ENCODE data around the gene ABCA7.

Gene ABCA7

DNA sequence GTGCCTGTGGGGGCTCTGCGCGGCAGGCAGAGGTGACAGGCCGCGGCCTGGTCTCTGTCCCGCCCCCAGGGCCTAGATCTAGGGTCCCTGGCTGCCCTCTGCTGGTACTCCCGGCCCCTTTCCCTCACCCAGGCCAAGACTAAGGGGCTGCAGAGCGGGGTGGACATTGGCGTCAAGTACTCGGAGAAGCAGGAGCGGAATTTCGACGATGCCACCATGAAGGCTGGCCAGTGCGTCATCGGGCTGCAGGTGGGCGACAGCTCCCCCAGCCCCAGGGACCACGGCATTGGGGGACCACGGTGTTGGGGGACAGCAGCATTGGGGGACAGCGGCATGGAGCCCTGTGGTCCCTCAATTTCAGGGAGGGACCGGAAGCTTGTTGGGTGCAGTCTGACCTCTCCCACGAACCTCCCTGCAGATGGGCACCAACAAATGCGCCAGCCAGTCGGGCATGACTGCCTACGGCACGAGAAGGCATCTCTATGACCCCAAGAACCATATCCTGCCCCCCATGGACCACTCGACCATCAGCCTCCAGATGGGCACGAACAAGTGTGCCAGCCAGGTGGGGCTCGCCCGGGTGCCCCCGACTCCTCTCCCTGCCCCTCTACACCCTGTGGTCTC, 3.8 kb upstream of the ABCA7 start:
- intact Hi-C loops (cut with DNase I): no loop called here
- DNase-seq: no peak

DNA sequence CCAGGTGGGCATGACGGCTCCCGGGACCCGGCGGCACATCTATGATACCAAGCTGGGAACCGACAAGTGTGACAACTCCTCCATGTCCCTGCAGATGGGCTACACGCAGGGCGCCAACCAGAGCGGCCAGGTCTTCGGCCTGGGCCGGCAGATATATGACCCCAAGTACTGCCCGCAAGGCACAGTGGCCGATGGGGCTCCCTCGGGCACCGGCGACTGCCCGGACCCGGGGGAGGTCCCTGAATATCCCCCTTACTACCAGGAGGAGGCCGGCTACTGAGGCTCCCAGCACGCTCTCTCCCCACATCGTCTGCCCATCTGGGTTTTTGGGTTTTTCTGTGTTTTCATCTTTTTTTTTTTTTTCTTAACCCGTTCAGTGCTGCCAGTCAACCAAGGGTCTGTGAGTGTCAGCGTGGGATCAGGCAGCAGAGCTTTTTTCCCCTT, 2.3 kb upstream of the ABCA7 start:
- no peak for DNase-seq
- intact Hi-C loops (cut with DNase I): no loop called here

GRCh38 chr19:1038978-1039645, 795 bp upstream of the ABCA7 start:
- DNase-seq: no peak
- intact Hi-C loops (cut with DNase I): no loop called here

DNA sequence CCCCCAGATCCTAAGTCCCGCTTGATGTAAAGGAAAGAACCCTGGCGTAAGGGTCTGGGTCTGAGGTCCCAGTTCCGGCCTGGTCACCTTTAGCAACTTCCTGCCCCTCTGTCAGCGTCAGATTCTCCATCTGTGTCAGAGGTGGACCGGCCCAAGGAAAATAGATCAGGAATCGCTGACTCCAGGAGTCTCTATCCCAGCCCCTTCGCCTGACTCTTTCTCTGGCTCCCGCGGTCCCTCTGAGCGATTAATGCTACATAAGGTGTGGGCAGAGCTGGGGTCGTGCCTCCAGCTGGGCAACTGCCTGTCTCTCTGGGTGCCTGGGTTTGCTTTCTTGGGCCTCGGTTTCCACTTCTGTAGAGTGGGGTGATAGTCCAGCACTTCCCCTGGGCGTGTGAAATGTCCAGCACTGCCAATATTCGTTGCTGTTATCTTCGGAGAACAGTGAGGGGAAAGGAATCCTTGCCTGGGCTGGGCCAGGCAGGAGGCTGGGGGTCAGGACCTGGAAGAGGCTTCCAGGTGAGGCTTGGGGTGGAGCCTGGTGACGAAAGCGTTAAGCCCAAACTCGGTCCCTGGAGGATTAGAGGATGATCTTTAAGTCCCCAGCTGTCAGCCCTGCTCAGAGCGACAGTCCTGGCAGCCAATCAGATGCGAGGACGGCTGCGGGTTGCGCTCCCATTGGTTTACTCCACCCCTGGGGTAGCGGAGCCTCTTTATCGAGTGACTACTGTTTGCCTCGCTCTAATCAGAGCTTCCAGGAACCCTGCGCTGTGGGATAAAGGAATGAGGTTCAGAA, 767 bp downstream of the ABCA7 start:
- intact Hi-C loops (cut with DNase I): loop anchor here (2.0 to 10.0 kb wide), 2 partner anchors 20 to 54 kb away; partner anchors contain the start of genes POLR2E, RNU6-2 and TMEM259
- peak; percentile 87 to 99 (median 95) for DNase-seq

- no peak for DNase-seq
- intact Hi-C loops (cut with DNase I): loop anchor here (2.0 to 10.0 kb wide), 2 partner anchors 21 to 53 kb away; partner anchors contain the start of genes POLR2E, RNU6-2 and TMEM259
These were observed 1.4 kb downstream of the ABCA7 start for GRCh38 chr19:1041272-1041834.

DNA sequence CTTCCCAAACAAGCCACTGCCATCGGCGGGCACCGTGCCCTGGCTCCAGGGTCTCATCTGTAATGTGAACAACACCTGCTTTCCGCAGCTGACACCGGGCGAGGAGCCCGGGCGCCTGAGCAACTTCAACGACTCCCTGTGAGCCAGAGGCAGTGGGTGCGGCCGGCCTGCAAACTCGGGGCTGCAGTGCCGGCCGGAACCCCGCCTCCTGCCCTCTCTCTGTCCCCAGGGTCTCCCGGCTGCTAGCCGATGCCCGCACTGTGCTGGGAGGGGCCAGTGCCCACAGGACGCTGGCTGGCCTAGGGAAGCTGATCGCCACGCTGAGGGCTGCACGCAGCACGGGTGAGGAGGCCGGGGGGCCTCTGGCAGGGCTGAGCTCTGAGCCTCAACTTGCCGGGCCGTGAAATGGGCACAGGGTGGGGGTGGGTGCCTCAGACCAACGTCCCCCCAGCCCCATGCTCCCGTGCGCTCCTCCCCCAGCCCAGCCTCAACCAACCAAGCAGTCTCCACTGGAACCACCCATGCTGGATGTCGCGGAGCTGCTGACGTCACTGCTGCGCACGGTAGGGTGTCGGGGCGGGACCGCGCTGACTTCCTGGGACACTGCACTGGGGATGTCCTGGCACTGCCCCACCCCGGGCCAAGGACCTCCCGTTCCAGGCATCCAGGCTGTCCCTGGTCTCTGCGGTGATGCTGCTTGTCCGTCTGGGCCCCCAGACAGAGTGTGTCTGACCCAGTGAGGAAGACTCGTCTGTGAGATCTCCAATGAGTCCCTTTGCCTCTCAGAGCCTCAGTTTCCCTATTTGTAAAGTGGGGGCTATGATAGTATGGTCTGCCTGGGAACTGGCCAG, 2.2 kb downstream of the ABCA7 start:
- no peak for DNase-seq
- intact Hi-C loops (cut with DNase I): loop anchor here (2.0 to 10.0 kb wide), 2 partner anchors 21 to 53 kb away; partner anchors contain the start of genes POLR2E, RNU6-2 and TMEM259

DNA sequence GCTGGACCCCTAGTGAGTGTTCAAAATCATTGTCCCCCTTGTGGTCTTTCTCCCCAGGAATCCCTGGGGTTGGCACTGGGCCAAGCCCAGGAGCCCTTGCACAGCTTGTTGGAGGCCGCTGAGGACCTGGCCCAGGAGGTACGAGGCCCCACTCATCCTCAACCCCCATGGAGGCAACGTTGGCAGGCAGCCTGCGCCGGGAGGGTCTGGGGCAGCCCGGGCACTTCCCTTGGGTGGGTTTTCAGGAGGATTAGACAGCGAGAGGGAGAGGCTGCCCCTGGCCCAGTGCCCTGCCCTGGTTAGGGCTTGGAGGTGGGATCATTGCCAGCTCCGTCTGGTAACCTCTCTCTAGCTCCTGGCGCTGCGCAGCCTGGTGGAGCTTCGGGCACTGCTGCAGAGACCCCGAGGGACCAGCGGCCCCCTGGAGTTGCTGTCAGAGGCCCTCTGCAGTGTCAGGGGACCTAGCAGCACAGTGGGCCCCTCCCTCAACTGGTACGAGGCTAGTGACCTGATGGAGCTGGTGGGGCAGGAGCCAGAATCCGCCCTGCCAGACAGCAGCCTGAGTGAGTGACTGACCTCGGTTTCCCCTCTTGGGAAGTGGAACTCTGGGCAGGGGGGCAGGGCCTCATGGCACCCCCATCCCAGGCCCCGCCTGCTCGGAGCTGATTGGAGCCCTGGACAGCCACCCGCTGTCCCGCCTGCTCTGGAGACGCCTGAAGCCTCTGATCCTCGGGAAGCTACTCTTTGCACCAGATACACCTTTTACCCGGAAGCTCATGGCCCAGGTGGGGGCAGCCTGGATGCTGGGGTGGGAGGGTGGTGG, 3.0 kb downstream of the ABCA7 start:
- intact Hi-C loops (cut with DNase I): loop anchor here (10.0 kb wide), 1 partner anchor 52 kb away; the partner anchor contains the start of gene POLR2E

GRCh38 chr19:1045247-1045603, 5.3 kb downstream of the ABCA7 start:
- intact Hi-C loops (cut with DNase I): loop anchor here (10.0 kb wide), 1 partner anchor 50 kb away; the partner anchor contains the start of gene POLR2E
- DNase-seq: no peak

More for the DNA sequence above, 3.0 kb downstream of the ABCA7 start:
- no peak for DNase-seq

GRCh38 chr19:1046117-1046626, 6.3 kb downstream of the ABCA7 start:
- intact Hi-C loops (cut with DNase I): loop anchor here (10.0 kb wide), 1 partner anchor 49 kb away; the partner anchor contains the start of gene POLR2E

DNA sequence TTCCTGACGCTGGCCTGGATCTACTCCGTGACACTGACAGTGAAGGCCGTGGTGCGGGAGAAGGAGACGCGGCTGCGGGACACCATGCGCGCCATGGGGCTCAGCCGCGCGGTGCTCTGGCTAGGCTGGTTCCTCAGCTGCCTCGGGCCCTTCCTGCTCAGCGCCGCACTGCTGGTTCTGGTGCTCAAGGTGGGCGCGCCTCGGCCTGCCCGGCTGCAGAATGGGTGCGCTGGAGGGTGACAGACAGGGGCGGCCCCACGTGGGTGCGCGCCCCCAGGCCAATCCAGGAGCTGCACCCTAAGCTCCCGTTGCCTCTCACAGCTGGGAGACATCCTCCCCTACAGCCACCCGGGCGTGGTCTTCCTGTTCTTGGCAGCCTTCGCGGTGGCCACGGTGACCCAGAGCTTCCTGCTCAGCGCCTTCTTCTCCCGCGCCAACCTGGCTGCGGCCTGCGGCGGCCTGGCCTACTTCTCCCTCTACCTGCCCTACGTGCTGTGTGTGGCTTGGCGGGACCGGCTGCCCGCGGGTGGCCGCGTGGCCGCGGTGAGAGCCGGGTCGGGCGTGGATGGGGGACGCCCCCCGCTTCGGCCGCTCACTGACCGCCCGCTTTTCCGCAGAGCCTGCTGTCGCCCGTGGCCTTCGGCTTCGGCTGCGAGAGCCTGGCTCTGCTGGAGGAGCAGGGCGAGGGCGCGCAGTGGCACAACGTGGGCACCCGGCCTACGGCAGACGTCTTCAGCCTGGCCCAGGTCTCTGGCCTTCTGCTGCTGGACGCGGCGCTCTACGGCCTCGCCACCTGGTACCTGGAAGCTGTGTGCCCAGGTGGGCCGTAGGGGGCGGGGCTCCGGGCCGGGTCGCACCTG, 7.2 kb downstream of the ABCA7 start:
- intact Hi-C loops (cut with DNase I): loop anchor here (10.0 kb wide), 1 partner anchor 48 kb away; the partner anchor contains the start of gene POLR2E
- DNase-seq: no peak

More at GRCh38 chr19:1046117-1046626, 6.3 kb downstream of the ABCA7 start:
- no peak for DNase-seq

GRCh38 chr19:1047696-1048147, 7.8 kb downstream of the ABCA7 start:
- intact Hi-C loops (cut with DNase I): loop anchor here (10.0 kb wide), 1 partner anchor 47 kb away; the partner anchor contains the start of gene POLR2E
- DNase-seq: no peak

- intact Hi-C loops (cut with DNase I): loop anchor here (10.0 kb wide), 1 partner anchor 46 kb away; the partner anchor contains the start of gene POLR2E
- DNase-seq: no peak
These were observed 9.2 kb downstream of the ABCA7 start for GRCh38 chr19:1049106-1049505.

- no peak for DNase-seq
- intact Hi-C loops (cut with DNase I): loop anchor here (10.0 kb wide), 1 partner anchor 45 kb away; the partner anchor contains the start of gene POLR2E
These were observed 9.9 kb downstream of the ABCA7 start for GRCh38 chr19:1049800-1050199.

GRCh38 chr19:1050989-1051788, 11.3 kb downstream of the ABCA7 start:
- intact Hi-C loops (cut with DNase I): no loop called here
- no peak for DNase-seq

DNA sequence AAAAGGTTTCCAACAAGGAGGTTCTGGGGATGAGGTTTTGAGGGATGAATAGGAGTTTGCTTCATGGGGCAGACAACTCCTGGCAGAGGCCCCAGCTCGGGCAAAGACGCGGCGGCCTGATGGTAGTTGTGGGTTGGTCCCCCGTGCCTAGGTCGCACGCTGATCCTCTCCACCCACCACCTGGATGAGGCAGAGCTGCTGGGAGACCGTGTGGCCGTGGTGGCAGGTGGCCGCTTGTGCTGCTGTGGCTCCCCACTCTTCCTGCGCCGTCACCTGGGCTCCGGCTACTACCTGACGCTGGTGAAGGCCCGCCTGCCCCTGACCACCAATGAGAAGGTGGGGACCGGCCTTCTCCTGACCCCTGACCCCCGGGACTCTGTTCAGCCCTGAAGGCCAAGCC, 11.9 kb downstream of the ABCA7 start:
- no peak for DNase-seq

DNA sequence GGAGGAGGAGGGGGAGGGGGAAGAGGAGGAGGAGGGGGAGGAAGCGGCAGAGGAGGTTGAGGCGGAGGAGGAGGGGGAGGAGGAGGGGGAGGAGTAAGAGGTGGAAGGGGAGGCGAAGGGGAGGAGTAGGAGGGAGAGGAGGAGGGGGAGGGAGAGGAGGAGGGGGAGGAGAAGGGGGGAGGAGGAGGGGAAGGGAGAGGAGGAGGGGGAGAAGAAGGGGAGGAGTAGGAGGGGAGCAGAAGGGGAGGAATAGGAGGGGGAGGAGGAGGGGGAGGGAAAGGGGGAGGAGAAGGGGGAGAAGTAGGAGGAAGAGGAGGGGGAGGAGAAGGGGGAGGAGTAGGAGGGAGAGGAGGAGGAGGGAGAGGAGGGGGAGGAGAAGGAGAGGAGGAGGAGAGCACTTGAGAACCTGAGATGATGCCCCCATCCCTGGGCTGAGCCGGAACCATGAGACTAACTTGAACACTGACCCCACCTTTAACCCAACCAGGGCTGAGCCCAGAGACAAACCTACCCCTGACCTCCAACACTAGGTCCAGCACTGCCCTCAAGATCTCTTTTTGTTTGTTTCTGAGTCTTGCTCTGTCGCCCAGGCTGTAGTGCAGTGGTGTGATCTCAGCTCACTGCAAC, 12.6 kb downstream of the ABCA7 start:
- intact Hi-C loops (cut with DNase I): no loop called here
- no peak for DNase-seq

More for the DNA sequence above, 11.9 kb downstream of the ABCA7 start:
- intact Hi-C loops (cut with DNase I): no loop called here

Measured in posterior cingulate gyrus (tissue), 11 donors.